Measurements from ENCODE around the gene MTCP1.
A peak's percentile ranks its signal among the peaks of the same experiment; 100 is the strongest.

MTCP1 gene, protein sequence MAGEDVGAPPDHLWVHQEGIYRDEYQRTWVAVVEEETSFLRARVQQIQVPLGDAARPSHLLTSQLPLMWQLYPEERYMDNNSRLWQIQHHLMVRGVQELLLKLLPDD

DNA sequence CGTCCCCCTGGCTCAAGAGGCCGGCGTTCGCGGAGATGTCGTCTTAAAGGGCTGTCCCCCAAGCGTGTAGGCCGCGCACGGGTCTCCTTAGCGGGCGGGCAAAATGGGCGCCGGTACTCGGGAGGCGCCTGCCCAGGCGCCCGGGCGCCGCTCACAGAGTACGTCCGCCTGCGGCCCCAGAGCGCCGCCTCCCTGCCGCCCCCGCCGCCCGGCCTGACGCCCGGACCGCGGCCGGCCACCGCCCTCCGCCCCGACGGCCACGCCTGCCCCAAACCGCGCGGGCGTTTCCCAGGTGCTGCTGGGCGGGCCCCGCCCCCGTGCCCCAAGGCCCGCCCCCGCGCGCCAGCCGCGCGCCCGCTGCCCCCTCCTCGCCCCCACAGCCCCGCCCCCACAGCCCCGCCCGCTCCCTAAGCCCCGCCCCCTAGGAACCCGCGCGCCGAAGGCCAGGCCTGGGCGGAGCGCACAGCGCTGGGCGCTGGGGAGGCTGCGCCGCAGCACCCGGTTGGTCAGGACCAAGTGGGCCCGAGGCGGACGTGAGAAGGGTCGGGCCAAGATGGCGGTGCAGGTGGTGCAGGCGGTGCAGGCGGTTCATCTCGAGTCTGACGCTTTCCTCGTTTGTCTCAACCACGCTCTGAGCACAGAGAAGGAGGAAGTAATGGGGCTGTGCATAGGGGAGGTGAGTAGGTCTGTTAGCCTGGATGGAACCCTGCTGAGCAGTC, at the start of gene MTCP1, which contains the start of the genes BRCC3 and CMC4:
MTCP1 (minus strand) TSS at position 162 of the 719 bp plus-strand sequence. CDS start 5,126 bp downstream, outside the sequence.
BRCC3 (plus strand) TSS at position 534 of the 719 bp plus-strand sequence; CDS start at position 554, 20 bp downstream.
CMC4 (minus strand) TSS at position 162 of the 719 bp plus-strand sequence. CDS start 7,113 bp downstream, outside the sequence.
- DNase-seq, result peak; percentile 87

DNA sequence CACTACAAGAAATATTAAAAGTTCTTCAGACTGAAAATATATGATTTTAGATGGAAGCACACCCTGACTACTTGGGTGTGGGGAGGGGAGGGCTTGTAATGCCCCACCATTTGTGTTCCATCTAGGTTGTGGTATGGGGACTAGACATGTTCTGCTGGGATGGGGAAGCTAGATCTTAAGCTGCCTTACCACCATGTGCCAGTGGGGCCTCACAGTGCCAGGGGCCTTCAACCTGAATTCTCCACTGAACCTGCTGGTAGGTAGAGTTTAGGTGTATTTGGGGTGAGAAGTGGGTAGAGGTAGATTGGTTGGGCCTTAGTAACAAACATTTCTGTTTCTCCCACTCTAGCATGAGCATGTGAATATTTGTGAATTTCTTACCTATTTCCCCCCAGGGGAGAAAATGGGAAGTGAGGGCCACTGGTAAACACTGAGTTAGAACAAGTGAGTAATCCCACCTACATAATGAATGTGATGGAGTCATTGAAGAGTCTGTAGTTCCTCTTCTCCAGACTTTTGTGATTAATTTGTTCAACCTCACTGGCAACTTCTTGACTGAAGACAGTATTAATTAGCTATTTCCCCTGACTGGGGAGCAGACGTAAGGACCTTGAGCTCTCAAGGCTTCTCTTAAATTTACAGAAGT, 44.4 kb upstream of the MTCP1 start:
- no peak for DNase-seq

DNA sequence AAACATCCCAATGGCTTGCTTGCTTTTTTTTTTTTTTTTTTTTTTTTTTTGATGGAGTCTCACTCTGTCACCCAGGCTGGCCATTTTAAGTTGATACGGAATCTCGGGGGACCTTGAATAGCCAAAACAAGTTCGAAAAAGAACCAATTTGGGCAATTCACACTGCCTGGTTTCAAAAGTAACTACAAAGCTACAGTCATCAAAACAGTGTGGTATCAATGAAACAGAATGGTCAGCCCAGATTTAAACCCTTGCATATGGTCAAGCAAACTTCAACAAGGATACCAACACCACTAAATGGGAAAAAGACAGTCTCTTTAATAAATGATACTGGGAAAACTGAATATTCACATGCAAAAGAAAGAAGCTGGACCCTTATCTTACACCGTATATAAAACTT, 42.2 kb upstream of the MTCP1 start:
- no peak for DNase-seq

DNA sequence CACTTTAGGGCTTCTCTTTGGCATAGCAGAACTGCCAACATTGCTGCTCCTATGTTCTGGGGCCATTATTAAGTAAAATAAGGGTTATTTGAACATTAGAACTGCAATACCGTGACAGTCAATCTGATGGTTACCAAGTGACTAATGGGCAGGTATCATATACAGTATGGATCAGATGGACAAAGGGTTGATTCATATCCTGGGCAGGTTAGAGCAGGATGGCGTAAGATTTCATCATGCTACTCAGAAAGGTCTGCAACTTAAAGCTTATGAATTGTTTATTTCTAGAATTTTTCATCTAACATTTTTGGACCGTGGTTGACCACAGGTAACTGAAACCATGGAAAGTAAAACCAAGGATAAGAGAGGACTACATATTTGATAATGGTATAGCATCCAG, 41.2 kb upstream of the MTCP1 start:
- DNase-seq, result no peak

DNA sequence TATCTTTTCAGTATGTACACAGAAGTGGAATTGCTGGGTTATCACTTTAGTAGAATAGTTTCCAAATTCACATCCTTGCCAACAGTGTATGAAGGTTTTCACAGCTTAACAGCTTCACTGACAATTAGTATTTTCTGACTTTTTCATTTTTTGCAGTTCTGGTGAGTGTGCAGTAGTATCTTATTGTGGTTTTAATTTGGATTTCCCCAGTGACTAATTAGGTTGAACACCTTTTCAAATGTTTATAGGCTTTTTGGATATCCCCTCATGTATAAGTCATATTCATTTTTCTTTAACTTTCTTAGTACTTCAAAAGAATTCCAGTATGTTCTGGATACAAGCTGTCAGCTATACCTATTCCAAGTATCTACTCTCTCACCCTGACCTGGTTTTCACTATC, 37.5 kb upstream of the MTCP1 start:
- DNase-seq, result no peak

DNA sequence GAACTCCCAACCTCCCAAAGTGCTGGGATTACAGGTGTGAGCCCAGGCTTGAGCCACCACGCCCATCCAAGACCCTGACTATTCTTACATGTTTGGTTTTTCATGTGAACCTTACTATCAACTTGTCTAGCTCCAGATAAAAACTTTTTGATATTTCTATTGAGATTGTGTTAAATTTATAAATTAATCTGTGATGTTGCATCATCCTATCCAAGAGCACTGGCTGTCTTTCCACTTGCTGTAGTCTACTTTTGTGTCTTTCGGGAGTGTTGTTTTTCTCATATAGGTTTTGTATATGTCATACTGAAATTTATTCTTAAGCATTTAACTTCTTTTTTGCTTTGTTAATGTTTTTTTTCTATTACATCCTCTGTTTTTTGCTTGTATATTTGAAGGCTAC, 35.0 kb upstream of the MTCP1 start:
- no peak for DNase-seq

DNA sequence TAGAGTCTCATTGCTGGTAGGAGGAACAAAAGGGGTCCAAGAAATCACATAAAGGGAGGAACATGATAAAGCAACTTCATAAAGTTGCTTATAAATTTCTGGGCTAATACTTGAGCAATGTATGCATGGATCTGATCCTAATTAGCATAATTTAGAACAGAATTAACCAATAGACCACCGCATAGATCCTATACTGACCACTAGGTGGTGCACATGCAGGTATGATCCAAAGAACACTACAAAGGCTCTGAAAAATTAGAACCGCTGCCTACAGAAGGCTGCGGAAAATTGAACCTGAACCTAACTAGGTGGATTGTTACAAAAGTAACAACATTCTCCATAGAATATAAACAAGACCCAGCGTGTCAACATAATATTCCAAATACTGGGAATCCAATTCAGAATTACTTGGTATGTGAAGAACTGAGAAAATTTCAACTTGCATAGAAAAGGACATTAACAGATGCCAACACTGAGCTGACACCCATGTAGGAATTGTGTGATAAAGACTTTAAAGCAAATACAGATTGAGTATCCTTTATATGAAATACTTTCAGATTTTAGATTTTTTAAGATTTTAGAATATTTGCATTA, 23.6 kb upstream of the MTCP1 start:
- peak; percentile 71 for DNase-seq

DNA sequence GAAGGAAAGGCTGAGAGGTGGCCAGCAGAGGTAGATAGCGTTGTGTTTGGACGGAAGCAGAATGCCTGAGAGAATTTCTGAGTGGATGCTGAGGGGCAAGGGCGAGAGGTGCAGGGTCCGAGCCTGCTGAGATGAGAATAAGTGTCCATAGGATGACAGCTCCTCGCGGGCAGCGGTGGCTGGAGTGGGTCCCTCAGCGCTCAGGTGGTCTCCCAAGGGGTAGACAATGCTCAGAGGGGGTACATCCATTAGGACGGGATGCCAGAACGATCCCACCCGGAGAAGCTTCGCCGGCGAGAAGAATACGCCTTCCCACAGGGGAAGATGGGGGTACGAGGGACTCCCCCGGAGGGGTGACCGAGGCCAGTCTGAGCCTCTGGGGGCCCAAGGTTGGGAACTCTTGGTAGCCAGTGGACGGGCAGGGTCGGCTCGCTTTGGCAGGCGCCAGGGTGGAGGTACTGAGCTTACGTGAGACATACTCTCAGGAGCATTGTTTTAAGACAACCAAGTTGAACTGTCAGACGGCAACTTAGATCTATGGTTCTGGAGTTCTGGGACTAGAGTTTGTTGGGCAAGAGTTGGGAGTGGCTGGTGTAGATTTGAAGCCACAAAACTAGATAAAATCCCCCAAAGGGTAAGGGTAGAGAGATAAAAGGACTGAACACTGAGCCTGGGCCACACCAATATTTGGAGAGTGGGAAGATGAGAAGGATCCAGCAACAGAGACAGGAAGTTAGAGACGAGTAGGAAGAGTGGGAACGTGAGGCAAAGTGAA, 16.2 kb upstream of the MTCP1 start:
- peak; percentile 52 for DNase-seq

DNA sequence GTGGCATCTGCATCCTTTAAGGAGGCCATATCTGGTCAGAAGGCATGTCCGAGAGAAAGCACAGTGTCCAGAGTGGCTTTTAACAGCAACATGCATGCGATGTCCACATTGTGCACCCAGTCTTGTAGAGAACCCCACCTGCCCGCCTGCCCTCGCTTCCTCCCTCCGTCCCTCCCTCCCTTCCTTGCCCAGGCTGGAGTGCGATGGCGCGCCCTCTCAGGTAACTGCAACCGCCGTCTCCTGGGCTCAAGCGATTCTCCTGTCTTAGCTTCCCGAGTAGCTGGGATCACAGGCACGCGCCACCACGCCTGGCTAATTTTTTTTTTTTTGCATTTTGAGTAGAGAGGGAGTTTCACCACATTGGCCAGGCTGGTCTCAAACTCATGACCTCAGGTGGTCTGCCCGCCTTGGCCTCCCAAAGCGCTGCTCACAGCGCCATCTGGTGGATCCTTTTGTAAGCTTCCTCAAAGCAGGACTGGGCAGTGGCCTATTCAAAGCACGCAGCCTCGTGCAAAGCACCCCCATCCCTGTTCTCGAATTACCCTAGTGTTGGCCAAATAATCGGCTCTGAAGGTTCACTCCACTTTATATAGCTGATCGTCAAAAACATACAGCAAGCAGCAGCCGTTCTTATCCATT, 15.4 kb upstream of the MTCP1 start:
- peak; percentile 52 for DNase-seq

DNA sequence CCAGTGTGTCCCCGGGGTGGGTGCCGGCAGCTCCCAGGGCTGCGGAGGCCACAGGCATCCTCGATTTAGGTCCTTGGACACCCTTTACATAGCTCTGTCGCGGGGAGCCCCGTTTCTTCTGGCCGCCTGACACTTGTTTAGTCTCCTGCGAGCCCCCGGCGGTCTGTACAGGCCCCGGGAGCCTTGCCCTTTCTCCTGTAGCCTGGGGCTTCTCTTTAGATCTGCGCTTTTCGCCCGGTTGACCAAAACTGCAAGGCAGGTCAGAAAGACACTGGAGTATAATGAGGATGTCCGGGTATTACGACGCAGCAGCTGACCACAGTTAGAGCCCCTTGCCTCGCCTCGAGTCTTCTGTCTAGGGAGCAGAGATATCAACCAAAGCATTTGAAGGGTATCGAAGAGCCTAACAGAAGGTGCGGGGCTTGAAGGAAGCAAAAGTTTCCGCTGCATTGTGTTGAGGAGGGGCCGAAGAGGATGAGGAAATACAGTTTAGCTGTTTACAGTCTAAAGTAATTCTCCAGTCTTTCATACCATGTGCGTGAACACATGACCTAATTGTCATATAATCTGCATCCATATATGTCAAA, 851 bp upstream of the MTCP1 start:
- peak; percentile 31 for DNase-seq

DNA sequence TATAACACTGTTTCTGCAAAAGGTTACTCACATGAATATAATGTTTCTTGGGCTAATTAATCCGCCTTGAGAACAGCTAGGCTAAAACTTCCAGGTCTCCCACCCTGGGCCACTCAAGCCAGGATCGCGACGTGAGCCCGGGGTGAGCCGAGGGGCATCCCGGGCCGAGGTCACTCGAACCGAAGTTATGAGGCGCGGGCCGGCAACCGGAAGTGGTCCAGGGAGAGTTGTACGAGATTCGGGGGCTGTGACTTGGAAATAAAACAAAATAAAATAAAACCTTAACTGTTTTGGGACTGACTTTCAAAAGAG, 317 bp downstream of the MTCP1 start:
- DNase-seq, result no peak

DNA sequence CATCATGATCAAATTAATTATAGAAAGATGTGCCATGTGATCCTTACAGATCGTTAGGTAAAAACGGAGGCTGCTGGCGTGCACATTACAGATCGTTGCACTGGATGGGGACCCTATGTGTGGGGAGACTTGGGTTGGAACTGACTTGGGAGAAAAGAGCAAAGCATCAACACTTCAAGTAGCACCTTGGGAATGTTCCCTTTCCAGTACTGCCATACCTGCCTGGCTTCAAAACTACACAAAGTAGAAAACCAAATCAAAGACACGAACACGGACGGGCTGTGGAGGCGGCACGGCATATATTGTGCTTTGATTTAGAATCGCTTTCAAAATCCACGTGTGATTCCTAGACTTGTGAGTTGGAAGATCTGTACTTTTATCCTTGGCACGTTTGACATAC, 898 bp downstream of the MTCP1 start:
- DNase-seq, result no peak

DNA sequence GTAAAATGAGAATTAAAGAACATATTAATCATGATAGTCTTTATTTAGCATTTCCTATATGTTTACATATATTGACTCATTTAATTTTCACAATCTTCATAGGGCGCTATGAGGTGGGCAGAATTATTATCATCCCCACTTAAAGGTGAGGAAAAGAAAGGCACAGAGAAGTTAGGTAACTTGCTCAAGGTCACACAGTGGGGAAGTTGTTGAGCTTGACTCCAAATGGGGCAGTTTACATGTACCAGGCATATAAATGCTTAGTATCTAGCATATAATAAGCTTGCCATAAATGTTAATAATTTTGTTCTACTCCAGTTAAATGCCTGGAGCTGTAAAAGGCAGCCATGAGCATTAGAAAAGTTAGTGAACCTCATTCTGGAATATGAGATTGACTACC, 1.5 kb downstream of the MTCP1 start:
- DNase-seq, result no peak

DNA sequence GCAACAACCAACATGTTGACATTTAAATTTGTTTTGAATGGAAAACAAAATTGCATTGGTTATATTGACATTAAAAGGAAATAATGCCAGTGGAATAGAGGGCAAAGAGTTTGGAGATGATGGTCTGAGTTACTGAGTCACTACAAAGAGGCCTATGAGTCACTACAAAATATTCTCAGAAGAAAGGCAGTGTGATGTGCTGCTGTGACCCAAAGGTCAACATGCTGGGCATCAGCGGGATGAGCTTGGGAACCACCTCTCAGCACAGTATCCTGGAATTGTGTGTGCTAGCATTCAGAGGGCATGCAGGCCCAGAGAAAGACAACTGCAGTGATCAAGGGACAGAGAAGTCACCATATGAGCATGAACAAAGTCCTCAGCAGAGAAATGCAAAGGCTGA, 2.8 kb downstream of the MTCP1 start:
- DNase-seq, result no peak

DNA sequence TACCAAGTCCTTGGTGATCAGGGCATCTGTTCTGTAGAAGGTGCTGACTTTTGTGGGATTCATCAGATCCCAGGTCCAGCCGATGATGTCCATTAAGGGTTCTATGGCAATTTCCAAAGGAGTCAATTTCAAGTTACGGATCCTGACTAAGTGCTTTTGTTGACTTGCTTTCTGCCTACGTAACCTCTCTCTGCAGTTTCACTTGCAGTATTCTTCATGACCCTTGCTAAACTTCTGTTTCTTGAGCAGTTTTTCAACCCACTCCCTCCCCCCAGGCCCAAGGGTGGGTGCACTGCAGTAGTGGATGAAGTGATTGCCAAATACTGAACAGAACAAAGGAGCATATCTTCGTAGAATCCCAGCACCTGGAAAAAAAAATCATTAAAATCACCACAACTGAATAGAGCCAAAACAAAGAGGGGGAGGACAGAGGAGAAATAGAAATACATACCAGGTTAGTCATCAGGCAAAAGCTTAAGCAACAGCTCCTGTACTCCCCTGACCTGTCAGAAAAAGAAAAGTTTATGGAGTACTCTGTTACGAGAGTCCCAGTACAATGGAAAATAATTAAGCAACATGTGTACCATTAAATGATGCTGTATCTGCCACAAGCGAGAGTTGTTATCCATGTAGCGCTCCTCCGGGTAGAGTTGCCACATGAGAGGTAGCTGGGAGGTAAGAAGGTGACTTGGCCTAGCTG, 5.8 kb downstream of the MTCP1 start:
- DNase-seq, result no peak

DNA sequence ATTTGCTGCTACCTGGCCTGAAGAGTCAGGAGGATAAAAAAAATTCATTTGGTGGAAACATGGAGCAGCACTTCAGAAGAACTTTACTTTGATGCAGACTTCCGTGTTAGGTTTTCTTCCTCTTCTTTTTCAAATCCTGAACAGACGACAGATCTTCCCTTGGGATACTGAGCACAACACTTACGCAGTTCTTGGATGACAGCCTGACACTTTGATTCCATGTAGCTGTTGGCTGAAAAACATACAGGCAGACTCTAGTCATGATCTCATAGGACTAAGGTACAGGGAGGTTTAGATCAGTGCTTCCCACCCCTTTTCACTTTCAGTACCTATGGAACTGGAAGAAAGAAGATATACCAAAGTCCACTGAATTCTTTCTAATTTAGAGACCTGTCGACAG, 9.2 kb downstream of the MTCP1 start:
- DNase-seq, result no peak

DNA sequence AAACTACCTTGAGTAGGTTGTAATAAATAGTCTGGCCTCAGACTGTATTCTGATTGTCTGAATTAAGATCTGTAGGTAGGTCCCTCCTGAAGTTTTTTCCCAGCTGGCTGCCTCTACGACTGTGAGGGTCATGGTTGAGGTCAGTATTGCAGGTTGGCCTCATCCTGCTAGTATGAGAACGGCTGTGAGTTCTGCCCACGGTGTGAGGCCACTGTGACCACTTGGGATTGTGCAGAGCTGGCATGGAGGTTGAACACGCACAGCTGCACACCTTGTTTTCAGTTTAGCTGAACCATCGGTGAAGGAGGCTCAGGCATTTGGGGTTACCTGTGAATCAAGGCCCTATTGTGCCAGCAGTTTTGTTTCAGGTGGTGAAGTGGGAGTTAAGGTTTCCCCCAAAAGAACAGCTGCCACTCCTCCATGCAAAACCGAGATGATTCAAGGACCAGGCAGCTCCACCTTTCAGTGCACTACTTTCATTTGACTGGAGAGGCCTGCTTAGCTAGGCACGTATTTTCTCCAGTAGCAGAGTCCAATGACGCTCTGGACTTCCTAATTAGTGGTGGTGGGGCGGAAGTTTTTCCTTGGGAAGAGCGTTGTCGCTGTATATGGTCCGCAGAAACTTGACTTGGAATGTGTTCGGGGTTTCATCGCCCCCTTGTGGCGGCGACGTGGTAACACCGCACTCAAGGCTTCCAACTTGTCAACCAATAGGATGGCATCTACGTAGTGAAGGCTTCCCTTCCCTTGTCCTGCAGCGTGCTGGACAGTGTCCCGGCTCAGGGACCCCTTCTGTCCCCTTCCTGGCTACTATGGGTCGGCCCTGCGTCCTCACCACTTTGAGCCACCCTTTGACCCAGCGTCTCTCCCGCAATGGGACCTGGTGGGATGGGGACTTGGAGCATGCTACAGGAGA, 13.8 kb downstream of the MTCP1 start:
- DNase-seq, result peak; percentile 68

DNA sequence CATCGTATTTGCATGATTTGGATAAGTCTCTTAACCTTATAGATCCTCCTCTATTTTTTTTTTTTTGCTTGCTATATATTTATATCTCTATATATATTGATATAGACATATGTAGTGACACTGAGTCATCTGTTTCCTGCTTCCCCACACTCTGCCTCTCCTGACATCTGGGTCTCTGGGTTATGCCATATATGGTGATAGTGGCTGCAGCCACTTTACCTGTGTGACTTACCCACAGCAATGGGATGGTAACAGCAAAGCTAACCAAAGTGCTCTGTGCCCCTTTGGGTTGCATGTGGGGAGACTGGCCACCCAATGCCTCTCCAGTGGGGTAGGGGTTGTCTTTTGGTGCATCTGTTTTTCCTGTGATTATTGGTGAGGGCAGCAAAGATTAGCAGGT, 14.5 kb downstream of the MTCP1 start:
- DNase-seq, result no peak

DNA sequence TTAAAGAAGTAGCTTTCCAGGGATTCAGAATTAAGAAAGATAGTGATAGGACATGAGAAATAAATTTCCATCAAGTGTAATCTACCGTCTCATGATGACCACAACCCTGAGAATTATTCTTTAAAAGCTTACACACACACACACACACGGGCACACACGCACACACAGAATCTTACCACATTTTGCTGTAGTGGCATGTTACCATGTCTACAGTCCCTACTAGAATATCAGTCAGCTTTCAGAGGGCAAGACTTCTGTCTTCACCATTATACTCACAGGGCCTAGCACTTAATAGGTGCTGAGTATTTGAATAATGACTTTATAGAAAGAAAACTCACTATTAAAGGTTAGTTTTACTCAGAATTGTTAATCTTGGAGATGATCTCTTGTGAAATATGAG, 15.4 kb downstream of the MTCP1 start:
- no peak for DNase-seq

DNA sequence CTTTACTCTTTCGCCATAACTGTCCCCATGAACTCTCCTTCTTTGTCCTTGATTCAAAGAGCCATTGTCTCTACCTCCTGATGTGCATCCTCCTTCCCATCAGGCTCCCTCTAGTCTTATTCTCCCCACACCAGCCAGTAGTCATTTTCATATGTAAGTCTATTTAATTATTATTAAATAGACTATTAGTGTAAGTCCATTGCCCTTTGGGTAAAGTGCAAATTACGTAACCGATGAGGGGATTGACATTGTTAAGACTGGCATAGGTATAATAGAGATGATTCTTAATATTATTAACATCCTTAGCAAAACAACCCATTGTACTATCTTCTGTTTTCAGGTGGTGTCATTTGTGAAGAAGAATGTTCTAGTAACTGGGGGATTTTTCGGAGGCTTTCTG, 16.7 kb downstream of the MTCP1 start:
- DNase-seq, result no peak

DNA sequence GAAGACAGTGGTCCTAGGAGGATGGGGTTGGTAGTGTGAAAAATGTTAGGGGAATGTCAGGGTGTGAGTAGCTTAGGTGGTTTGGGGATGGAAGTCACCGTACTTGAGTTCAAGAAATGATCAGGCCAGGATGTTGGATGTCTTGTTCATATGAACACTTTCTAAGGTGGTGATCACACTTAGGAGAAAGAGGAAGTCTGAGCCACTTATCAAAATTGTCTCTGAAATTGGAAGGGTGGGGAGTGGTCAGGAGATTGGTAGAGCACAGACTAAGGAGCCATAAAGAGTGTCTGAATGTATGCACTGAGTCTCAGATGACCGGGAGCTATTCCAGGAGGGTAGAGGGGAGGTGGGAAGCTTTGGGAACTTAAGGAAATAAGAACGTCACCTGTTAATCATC, 17.3 kb downstream of the MTCP1 start:
- no peak for DNase-seq
